Lower lobe of right lung (tissue), 2 donors: ENCODE measurements around the gene GNGT2. TPM values are rescaled to one million over a fixed set of nuclear protein-coding genes. Genes with fewer than 3 reads are reported as not detected.

Source experiments
- ATAC-seq, 2 donors: fragments of 200-7000 bp; cut with Tn5 transposase; one replicate each; pipeline ENCODE4 v1.9.1; 2020 to 2022; ENCODE audit warnings: mild to moderate bottlenecking in 2 of 2, moderate library complexity in 2 of 2
- DNase-seq: peaks from one replicate; pipeline ENCODE4 v3.0.0-alpha.2; 2020
- H3K27ac ChIP-seq: fragments of 200-600 bp; one replicate; pipeline ENCODE4 v1.8.0; 2022
- H3K27me3 ChIP-seq: fragments of 200-600 bp; one replicate; pipeline ENCODE4 v1.8.0; 2022; ENCODE audit warnings: low read depth
- H3K36me3 ChIP-seq: fragments of 200-600 bp; one replicate; pipeline ENCODE4 v1.8.0; 2022; ENCODE audit warnings: mild to moderate bottlenecking
- H3K4me1 ChIP-seq: fragments of 200-600 bp; one replicate; pipeline ENCODE4 v1.8.0; 2022
- H3K4me3 ChIP-seq: fragments of 200-600 bp; one replicate; pipeline ENCODE4 v1.8.0; 2022; ENCODE audit warnings: mild to moderate bottlenecking
- H3K9me3 ChIP-seq: fragments of 200-600 bp; one replicate; pipeline ENCODE4 v1.8.0; 2022
- CTCF ChIP-seq: fragments of 200-600 bp; IDR thresholded peaks from one replicate; pipeline ENCODE4 v1.8.0; 2022; ENCODE audit warnings: antibody characterized with exemption, mild to moderate bottlenecking
- intact Hi-C: fragments of 100-400 bp; cut with DNase I; formaldehyde crosslinking; loops from one replicate; pipeline ENCODE4 v1.11.0; 2022
- total RNA-seq: library from RNA; stranded (reverse); fragmentation: NEBNext Ultra II Directional; extraction: Animal tissue kit (Norgen Biotek cat#: 25700); gene quantifications from one replicate; pipeline ENCODE4 v1.2.1, GENCODE V29; 2021
- donor health status: DM: no; HTN: yes; CAD: no; lungs with severe emphysema.

GNGT2 gene
- total RNA-seq, 1 donor from 2014 or later: 21.1 TPM

GRCh38 chr17:49224198-49224996, 14.0 kb upstream of the GNGT2 start:
- Histone ChIP-seq H3K4me3 (peak overlapping the region; percentile 41), H3K27ac (no peak overlapping the region), H3K27me3 (peaks cover 39% of the 10 kb centered on the region), H3K4me1 (peaks cover 29% of the 10 kb centered on the region), H3K36me3 (peaks cover 11% of the 10 kb centered on the region), H3K9me3 (no peaks in the 10 kb centered on the region)
- peak; percentile 62 for DNase-seq
- peak; percentile 38 to 44 for ATAC-seq
- intact Hi-C loops: loop anchor here (10.0 kb wide), 1 partner anchor 50 kb away; no protein-coding TSS in a partner anchor
- no peak for TF ChIP-seq CTCF

- DNase-seq (peak; percentile 74), ATAC-seq (peak; percentile 55 to 59)
- intact Hi-C loops: loop anchor here (10.0 kb wide), 1 partner anchor 49 kb away; no protein-coding TSS in a partner anchor
- Histone ChIP-seq H3K27me3 (peaks cover 39% of the 10 kb centered on the region), H3K27ac (no peak overlapping the region), H3K4me1 (peaks cover 34% of the 10 kb centered on the region), H3K36me3 (peaks cover 17% of the 10 kb centered on the region), H3K9me3 (no peaks in the 10 kb centered on the region), H3K4me3 (peak overlapping the region; percentile 41)
- peak; percentile 76 for TF ChIP-seq CTCF
These were observed 13.3 kb upstream of the GNGT2 start for GRCh38 chr17:49223517-49224197.

GRCh38 chr17:49223168-49223516, 12.8 kb upstream of the GNGT2 start:
- Histone ChIP-seq H3K36me3 (peaks cover 18% of the 10 kb centered on the region), H3K27me3 (peaks cover 39% of the 10 kb centered on the region), H3K9me3 (no peaks in the 10 kb centered on the region), H3K4me1 (peaks cover 40% of the 10 kb centered on the region), H3K27ac (no peak overlapping the region), H3K4me3 (no peak overlapping the region)
- no peak for TF ChIP-seq CTCF
- no peak for ATAC-seq
- intact Hi-C loops: loop anchor here (10.0 kb wide), 1 partner anchor 48 kb away; no protein-coding TSS in a partner anchor
- DNase-seq: no peak

- no peak for DNase-seq
- Histone ChIP-seq H3K36me3 (peaks cover 18% of the 10 kb centered on the region), H3K27me3 (peaks cover 27% of the 10 kb centered on the region), H3K27ac (no peak overlapping the region), H3K4me3 (no peak overlapping the region), H3K9me3 (no peaks in the 10 kb centered on the region), H3K4me1 (peaks cover 68% of the 10 kb centered on the region)
- ATAC-seq: no peak
- TF ChIP-seq CTCF: no peak
- intact Hi-C loops: loop anchor here (10.0 kb wide), 1 partner anchor 45 kb away; no protein-coding TSS in a partner anchor
These were observed 9.6 kb upstream of the GNGT2 start for GRCh38 chr17:49219987-49220386.

- no peak for TF ChIP-seq CTCF
These were observed 8.9 kb upstream of the GNGT2 start for GRCh38 chr17:49218941-49219913.

More at GRCh38 chr17:49218941-49219913, 8.9 kb upstream of the GNGT2 start:
- intact Hi-C loops: no loop called here
- ATAC-seq (peak; percentile 56 to 62), DNase-seq (peak; percentile 60)
- H3K9me3 ChIP-seq: no peaks in the 10 kb centered on the region
- H3K36me3 ChIP-seq: peaks cover 18% of the 10 kb centered on the region
- H3K27me3 ChIP-seq: peaks cover 19% of the 10 kb centered on the region
- H3K27ac ChIP-seq: peak overlapping the region; percentile 56
- peaks cover 65% of the 10 kb centered on the region for H3K4me1 ChIP-seq
- no peak overlapping the region for H3K4me3 ChIP-seq
